Measurements from ENCODE around the gene DPYSL4. TPM values are rescaled to one million over a fixed set of nuclear protein-coding genes. Genes with fewer than 3 reads are reported as not detected.

DPYSL4 gene
- total RNA-seq, 6 experiments from 2014 or later, result 0.24 to 0.31 (median 0.25) TPM; not detected in 3

DNA sequence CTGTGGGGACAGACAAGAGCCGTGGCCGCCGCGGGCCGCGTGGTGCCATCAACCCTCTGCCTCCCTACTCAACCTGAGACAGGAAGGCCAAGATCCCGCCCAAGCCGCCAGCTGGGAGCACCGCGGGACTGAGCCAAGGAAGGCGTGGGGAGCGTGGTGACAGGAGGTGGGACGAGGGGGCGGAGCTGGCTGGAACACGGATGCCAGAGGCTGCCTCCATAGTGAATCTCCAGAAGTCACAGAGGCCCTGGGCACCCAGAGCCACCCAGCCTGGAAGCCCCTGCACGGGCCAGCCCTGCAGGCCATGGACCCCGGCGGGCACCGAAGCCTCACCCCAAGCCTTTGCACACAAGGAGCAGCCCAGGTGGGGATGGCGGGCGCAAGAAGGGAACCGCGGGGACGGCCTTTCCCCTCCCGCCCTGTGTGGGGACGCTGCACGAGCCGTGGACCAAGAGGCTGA is 18.1 kb upstream of the DPYSL4 start:
- Histone ChIP-seq H3K27ac (no peak overlapping the region), H3K36me3 (no peaks in the 10 kb centered on the region), H3K27me3 (no peaks in the 10 kb centered on the region), H3K9me3 (no peaks in the 10 kb centered on the region), H3K4me3 (no peak overlapping the region), H3K4me1 (no peaks in the 10 kb centered on the region)
- WGBS (ENCODE audit: insufficient coverage, low coverage, low lambda C conversion rate, missing lambda C conversion rate), result no CpG with 5 or more reads among the region's 28 CpGs
- TF ChIP-seq, protein P1, sequence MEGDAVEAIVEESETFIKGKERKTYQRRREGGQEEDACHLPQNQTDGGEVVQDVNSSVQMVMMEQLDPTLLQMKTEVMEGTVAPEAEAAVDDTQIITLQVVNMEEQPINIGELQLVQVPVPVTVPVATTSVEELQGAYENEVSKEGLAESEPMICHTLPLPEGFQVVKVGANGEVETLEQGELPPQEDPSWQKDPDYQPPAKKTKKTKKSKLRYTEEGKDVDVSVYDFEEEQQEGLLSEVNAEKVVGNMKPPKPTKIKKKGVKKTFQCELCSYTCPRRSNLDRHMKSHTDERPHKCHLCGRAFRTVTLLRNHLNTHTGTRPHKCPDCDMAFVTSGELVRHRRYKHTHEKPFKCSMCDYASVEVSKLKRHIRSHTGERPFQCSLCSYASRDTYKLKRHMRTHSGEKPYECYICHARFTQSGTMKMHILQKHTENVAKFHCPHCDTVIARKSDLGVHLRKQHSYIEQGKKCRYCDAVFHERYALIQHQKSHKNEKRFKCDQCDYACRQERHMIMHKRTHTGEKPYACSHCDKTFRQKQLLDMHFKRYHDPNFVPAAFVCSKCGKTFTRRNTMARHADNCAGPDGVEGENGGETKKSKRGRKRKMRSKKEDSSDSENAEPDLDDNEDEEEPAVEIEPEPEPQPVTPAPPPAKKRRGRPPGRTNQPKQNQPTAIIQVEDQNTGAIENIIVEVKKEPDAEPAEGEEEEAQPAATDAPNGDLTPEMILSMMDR (IDR thresholded peaks at IDR 0.05), result no peak
- no peak for TF ChIP-seq POLR2A (IDR thresholded peaks at IDR 0.05)
- DNase-seq, result peak in 1 of 3 donors; percentile 49
- intact Hi-C loops (cut with DNase I), result no loop called here
- ATAC-seq, result no peak

- Histone ChIP-seq H3K4me1 (no peaks in the 10 kb centered on the region), H3K4me3 (no peak overlapping the region), H3K27ac (no peak overlapping the region), H3K36me3 (no peaks in the 10 kb centered on the region), H3K27me3 (no peaks in the 10 kb centered on the region), H3K9me3 (no peaks in the 10 kb centered on the region)
- DNase-seq, result peak in 1 of 3 donors; percentile 45
- intact Hi-C loops (cut with DNase I), result no loop called here
- 40% methylated on average over 1 of the region's 42 CpGs for WGBS (ENCODE audit: insufficient coverage, low coverage, low lambda C conversion rate, missing lambda C conversion rate)
- no peak for ATAC-seq
- no peak for TF ChIP-seq POLR2A (IDR thresholded peaks at IDR 0.05)
- TF ChIP-seq, protein P1 (IDR thresholded peaks at IDR 0.05), result no peak
Observed at GRCh38 chr10:132169031-132169765, 17.6 kb upstream of the DPYSL4 start.

GRCh38 chr10:132169766-132170560 is 16.8 kb upstream of the DPYSL4 start:
- no CpG with 5 or more reads among the region's 46 CpGs for WGBS (ENCODE audit: insufficient coverage, low coverage, low lambda C conversion rate, missing lambda C conversion rate)
- Histone ChIP-seq H3K4me1 (no peaks in the 10 kb centered on the region), H3K9me3 (no peaks in the 10 kb centered on the region), H3K27me3 (no peaks in the 10 kb centered on the region), H3K4me3 (no peak overlapping the region), H3K36me3 (no peaks in the 10 kb centered on the region), H3K27ac (no peak overlapping the region)
- intact Hi-C loops (cut with DNase I), result no loop called here
- TF ChIP-seq, protein P1 (IDR thresholded peaks at IDR 0.05), result no peak
- no peak for TF ChIP-seq POLR2A (IDR thresholded peaks at IDR 0.05)
- ATAC-seq (no peak), DNase-seq (peak in 1 of 3 donors; percentile 53)

DNA sequence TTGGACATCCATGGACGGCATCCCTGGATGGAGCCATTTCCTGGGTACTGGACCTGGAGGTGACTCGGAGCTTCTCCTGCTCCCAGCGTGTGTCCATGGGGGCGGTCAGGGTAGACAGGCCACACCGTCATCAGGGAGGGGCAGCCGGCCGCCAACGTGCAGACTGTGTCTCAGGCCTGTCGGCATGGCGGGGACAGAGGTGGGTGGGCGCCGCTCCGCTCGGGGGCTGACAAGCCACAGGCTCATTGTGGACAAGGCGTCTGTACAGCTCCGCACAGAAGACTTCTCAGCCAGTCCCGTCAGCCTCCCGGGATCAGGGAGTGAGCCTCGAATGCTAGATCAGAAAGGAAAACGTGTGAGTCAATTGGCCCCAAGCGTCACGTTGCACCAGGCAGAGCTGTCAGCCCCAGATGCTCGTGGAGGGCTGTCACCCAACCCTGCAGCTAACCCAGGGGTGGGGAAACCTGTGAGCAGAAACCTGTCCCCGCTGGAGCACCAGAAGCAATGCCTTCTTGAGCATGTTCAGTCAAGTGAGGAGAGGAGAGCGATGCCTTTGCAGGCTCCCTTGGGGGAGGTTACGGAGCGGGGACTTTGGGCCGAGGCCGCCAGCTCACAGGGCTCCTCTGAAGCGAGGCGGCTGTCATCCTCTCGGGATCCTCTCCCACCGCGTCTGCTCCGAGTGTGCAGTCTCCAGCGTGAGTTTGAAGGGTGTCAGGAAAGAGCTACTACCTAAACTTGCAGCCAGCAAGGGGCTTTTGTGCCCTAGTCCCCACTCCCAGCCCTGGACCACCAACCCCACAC is 16.0 kb upstream of the DPYSL4 start:
- H3K9me3 ChIP-seq, result no peaks in the 10 kb centered on the region
- no peak overlapping the region for H3K27ac ChIP-seq
- DNase-seq (peak in 1 of 3 donors; percentile 53), ATAC-seq (no peak)
- intact Hi-C loops (cut with DNase I), result no loop called here
- no peaks in the 10 kb centered on the region for H3K4me1 ChIP-seq
- no peak overlapping the region for H3K4me3 ChIP-seq
- WGBS (ENCODE audit: insufficient coverage, low coverage, low lambda C conversion rate, missing lambda C conversion rate), result 25% methylated on average over 4 of the region's 36 CpGs
- H3K36me3 ChIP-seq, result no peaks in the 10 kb centered on the region
- no peaks in the 10 kb centered on the region for H3K27me3 ChIP-seq
- TF ChIP-seq, protein P1 (IDR thresholded peaks at IDR 0.05), result no peak
- TF ChIP-seq POLR2A (IDR thresholded peaks at IDR 0.05), result no peak

Measured in right lobe of liver (tissue), 6 donors.